Adrenal gland (tissue), 5 donors: ENCODE results near the gene ZHX3.

Experiments
- CTCF ChIP-seq, 6 experiments: fragments of 450-650 bp in 4 of 6; fragments of 200-600 bp in 2 of 6; sonication (generic) in 1 of 6; IDR thresholded peaks; 1 replicate in 5 of 6; 2 replicates in 1 of 6; pipeline versions ENCODE4 v1.5.1 to v1.8.0; 2016 to 2021; ENCODE audit warnings: antibody characterized with exemption in 6 of 6, mild to moderate bottlenecking in 2 of 6, moderate library complexity in 1 of 6
- POLR2A ChIP-seq, 2 donors: fragments of 450-650 bp; IDR thresholded peaks; one replicate each; pipeline ENCODE4 v1.6.1; 2017; ENCODE audit warnings: antibody characterized with exemption in 2 of 2, mild to moderate bottlenecking in 2 of 2, moderate library complexity in 1 of 2
- donor health status: DM: no; HTN: no; CAD: no.

- TF ChIP-seq CTCF (IDR thresholded peaks at IDR 0.05): no peak
- TF ChIP-seq POLR2A (IDR thresholded peaks at IDR 0.05): no peak
Measured at GRCh38 chr20:41358230-41358629, 40.7 kb upstream of the ZHX3 start.
